ENCODE measurements around the gene TMPRSS3. TPM values are rescaled to one million over a fixed set of nuclear protein-coding genes. Genes with fewer than 3 reads are reported as not detected.

TMPRSS3 gene
- total RNA-seq, 1 donor: not detected

GRCh38 chr21:42363312-42363711 lies 32.5 kb downstream of the TMPRSS3 start:
- H3K4me3 ChIP-seq (ENCODE audit: low read depth, low read length): no peak overlapping the region
- TF ChIP-seq CTCF (IDR thresholded peaks at IDR 0.05; ENCODE audit: insufficient read depth, low read depth, low read length): no peak
- no peak for DNase-seq (ENCODE audit: low read depth)

GRCh38 chr21:42362700-42363099 lies 33.2 kb downstream of the TMPRSS3 start:
- no peak overlapping the region for H3K4me3 ChIP-seq (ENCODE audit: low read depth, low read length)
- DNase-seq (ENCODE audit: low read depth): no peak
- TF ChIP-seq CTCF (IDR thresholded peaks at IDR 0.05; ENCODE audit: insufficient read depth, low read depth, low read length): no peak

- TF ChIP-seq CTCF (IDR thresholded peaks at IDR 0.05; ENCODE audit: insufficient read depth, low read depth, low read length): no peak
- no peak overlapping the region for H3K4me3 ChIP-seq (ENCODE audit: low read depth, low read length)
- DNase-seq (ENCODE audit: low read depth): no peak
Measured at GRCh38 chr21:42362198-42362597, 33.7 kb downstream of the TMPRSS3 start.

- DNase-seq (ENCODE audit: low read depth): no peak
- H3K4me3 ChIP-seq (ENCODE audit: low read depth, low read length): no peak overlapping the region
- no peak for TF ChIP-seq CTCF (IDR thresholded peaks at IDR 0.05; ENCODE audit: insufficient read depth, low read depth, low read length)
Measured at GRCh38 chr21:42361286-42361685, 34.6 kb downstream of the TMPRSS3 start.

- no peak for TF ChIP-seq CTCF (IDR thresholded peaks at IDR 0.05; ENCODE audit: insufficient read depth, low read depth, low read length)
- no peak overlapping the region for H3K4me3 ChIP-seq (ENCODE audit: low read depth, low read length)
- DNase-seq (ENCODE audit: low read depth): no peak
Measured at GRCh38 chr21:42360317-42360716, 35.5 kb downstream of the TMPRSS3 start.

- DNase-seq (ENCODE audit: low read depth): no peak
- TF ChIP-seq CTCF (IDR thresholded peaks at IDR 0.05; ENCODE audit: insufficient read depth, low read depth, low read length): no peak
Measured at GRCh38 chr21:42358937-42359336, 36.9 kb downstream of the TMPRSS3 start.

GRCh38 chr21:42358261-42358660 lies 37.6 kb downstream of the TMPRSS3 start:
- no peak overlapping the region for H3K4me3 ChIP-seq (ENCODE audit: low read depth, low read length)
- TF ChIP-seq CTCF (IDR thresholded peaks at IDR 0.05; ENCODE audit: insufficient read depth, low read depth, low read length): no peak
- no peak for DNase-seq (ENCODE audit: low read depth)

More at GRCh38 chr21:42358937-42359336, 36.9 kb downstream of the TMPRSS3 start:
- no peak overlapping the region for H3K4me3 ChIP-seq (ENCODE audit: low read depth, low read length)

Data from fibroblast of villous mesenchyme (primary cell).